ENCODE data around the gene C1QTNF6.

- TF ChIP-seq POLR2AphosphoS5 (IDR thresholded peaks at IDR 0.05; ENCODE audit: low read depth), result no peak
- no peak for TF ChIP-seq CTCF (IDR thresholded peaks at IDR 0.05; ENCODE audit: insufficient read depth, low read length)
These were observed 526 bp downstream of the C1QTNF6 start for GRCh38 chr22:37187552-37187890.
